ENCODE data around the gene VANGL1.
"Not testable (repeated sequence)": the region's sequence is repeated elsewhere in the genome, so short reads cannot be mapped to it uniquely, and the experiment has no call there.

Gene VANGL1

DNA sequence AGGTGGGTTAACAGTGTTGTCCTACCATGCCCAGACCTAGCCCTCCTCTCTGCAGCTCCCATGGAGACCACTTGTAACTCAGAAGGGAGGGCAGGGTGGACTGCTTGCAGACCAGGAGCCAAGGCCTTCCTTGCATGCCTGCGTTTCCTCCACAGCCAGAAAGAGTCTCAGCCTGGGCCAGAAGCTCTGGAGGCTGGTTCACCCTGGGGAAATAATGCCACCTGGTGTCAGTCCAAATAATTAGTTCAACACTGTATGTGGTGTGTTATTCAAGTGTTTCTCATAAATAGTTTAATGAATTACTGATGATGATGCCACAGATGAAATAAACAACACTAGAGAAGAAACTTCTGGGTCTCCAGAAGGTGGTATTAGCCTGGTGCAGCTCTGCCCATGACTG is 16.9 kb upstream of the VANGL1 start:
- no peaks in the 10 kb centered on the region for H3K27me3 ChIP-seq (ENCODE audit: insufficient read depth, poor library complexity, severe bottlenecking)
- no peak overlapping the region for H3K27ac ChIP-seq (replicated peaks)
- DNase-seq (ENCODE audit: low read depth in 1 of 2, low spot score in 1 of 2) = no peak
- TF ChIP-seq, protein P1, sequence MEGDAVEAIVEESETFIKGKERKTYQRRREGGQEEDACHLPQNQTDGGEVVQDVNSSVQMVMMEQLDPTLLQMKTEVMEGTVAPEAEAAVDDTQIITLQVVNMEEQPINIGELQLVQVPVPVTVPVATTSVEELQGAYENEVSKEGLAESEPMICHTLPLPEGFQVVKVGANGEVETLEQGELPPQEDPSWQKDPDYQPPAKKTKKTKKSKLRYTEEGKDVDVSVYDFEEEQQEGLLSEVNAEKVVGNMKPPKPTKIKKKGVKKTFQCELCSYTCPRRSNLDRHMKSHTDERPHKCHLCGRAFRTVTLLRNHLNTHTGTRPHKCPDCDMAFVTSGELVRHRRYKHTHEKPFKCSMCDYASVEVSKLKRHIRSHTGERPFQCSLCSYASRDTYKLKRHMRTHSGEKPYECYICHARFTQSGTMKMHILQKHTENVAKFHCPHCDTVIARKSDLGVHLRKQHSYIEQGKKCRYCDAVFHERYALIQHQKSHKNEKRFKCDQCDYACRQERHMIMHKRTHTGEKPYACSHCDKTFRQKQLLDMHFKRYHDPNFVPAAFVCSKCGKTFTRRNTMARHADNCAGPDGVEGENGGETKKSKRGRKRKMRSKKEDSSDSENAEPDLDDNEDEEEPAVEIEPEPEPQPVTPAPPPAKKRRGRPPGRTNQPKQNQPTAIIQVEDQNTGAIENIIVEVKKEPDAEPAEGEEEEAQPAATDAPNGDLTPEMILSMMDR (IDR thresholded peaks at IDR 0.05; ENCODE audit: insufficient read depth, low read length) = no peak
- TF ChIP-seq, protein P2, sequence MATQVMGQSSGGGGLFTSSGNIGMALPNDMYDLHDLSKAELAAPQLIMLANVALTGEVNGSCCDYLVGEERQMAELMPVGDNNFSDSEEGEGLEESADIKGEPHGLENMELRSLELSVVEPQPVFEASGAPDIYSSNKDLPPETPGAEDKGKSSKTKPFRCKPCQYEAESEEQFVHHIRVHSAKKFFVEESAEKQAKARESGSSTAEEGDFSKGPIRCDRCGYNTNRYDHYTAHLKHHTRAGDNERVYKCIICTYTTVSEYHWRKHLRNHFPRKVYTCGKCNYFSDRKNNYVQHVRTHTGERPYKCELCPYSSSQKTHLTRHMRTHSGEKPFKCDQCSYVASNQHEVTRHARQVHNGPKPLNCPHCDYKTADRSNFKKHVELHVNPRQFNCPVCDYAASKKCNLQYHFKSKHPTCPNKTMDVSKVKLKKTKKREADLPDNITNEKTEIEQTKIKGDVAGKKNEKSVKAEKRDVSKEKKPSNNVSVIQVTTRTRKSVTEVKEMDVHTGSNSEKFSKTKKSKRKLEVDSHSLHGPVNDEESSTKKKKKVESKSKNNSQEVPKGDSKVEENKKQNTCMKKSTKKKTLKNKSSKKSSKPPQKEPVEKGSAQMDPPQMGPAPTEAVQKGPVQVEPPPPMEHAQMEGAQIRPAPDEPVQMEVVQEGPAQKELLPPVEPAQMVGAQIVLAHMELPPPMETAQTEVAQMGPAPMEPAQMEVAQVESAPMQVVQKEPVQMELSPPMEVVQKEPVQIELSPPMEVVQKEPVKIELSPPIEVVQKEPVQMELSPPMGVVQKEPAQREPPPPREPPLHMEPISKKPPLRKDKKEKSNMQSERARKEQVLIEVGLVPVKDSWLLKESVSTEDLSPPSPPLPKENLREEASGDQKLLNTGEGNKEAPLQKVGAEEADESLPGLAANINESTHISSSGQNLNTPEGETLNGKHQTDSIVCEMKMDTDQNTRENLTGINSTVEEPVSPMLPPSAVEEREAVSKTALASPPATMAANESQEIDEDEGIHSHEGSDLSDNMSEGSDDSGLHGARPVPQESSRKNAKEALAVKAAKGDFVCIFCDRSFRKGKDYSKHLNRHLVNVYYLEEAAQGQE (IDR thresholded peaks at IDR 0.05; ENCODE audit: insufficient replicate concordance, low read depth) = no peak
- TF ChIP-seq SPI1 (IDR thresholded peaks at IDR 0.05; ENCODE audit: borderline replicate concordance, low read depth) (no peak), POLR2AphosphoS5 (IDR thresholded peaks at IDR 0.05; ENCODE audit: low read depth) (no peak), GABPA (IDR thresholded peaks at IDR 0.05; ENCODE audit: low read depth) (no peak)
- no peak overlapping the region for H3K4me3 ChIP-seq (replicated peaks; ENCODE audit: insufficient read depth, low read length)

DNA sequence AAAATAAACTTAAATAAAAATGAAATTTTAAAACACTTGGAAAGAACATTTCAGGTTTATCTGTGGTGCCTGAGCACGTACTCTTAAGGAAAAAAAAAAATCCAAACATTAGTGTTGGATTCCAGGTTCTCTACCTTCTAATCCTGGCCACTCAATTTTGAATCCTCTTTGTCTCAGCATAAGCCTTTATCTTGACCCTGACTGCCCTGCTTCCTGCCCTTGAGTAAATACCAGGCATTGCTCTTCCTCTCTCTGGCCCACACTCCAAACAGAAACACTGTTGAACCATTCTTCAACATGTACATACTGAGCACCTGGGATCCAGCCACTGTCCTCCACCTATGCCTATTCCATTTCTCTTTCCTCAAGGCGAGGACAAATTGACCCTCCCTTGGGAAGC is 11.4 kb upstream of the VANGL1 start:
- no peak for DNase-seq (ENCODE audit: low read depth in 1 of 2, low spot score in 1 of 2)

DNA sequence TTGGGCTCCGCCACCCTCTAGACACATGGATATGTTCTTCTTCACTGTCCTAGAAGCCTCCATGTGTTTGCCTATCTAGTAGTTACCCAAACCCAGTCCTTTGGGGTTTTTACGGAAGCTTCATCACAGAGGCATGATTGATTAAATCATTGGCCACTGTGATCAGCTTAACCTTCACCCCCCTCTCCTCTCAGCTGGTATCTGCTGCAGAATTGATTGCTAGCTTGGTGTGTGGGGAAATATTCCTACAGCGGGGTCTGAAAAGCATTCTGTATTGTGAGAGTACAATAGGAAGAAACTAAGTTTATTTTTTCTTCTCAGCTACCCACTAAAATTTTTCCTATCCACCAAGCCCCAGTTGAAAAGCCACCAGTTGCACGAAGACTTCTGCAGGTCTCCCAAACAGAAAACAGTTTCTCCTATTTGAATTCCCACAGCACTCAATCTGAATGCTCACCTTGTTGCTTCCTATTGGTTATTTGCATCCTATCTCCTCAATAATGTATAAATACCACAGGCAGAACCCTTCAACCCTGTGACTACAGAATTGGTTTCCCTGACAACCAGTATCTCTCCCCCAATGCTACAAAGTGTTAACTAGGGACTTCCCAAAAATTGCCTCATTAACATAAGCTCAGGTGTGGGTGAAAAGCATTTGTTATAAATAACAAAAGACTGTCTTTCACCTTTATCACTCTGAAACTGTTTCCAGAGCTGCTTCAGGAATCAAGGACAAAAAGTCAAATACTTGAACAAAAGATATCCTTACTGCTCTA is 9.3 kb upstream of the VANGL1 start:
- TF ChIP-seq POLR2AphosphoS5 (IDR thresholded peaks at IDR 0.05; ENCODE audit: low read depth) (no peak), GABPA (IDR thresholded peaks at IDR 0.05; ENCODE audit: low read depth) (no peak), SPI1 (IDR thresholded peaks at IDR 0.05; ENCODE audit: borderline replicate concordance, low read depth) (no peak)
- TF ChIP-seq, protein P2 (IDR thresholded peaks at IDR 0.05; ENCODE audit: insufficient replicate concordance, low read depth) = no peak
- TF ChIP-seq, protein P1 (IDR thresholded peaks at IDR 0.05; ENCODE audit: insufficient read depth, low read length) = no peak
- H3K4me3 ChIP-seq (replicated peaks; ENCODE audit: insufficient read depth, low read length) = no peak overlapping the region
- H3K27me3 ChIP-seq (ENCODE audit: insufficient read depth, poor library complexity, severe bottlenecking) = no peaks in the 10 kb centered on the region
- no peak overlapping the region for H3K27ac ChIP-seq (replicated peaks)
- no peak for DNase-seq (ENCODE audit: low read depth in 1 of 2, low spot score in 1 of 2)

More for the DNA sequence above, 11.4 kb upstream of the VANGL1 start:
- H3K27ac ChIP-seq (replicated peaks) = no peak overlapping the region
- H3K4me3 ChIP-seq (replicated peaks; ENCODE audit: insufficient read depth, low read length) = no peak overlapping the region
- H3K27me3 ChIP-seq (ENCODE audit: insufficient read depth, poor library complexity, severe bottlenecking) = no peaks in the 10 kb centered on the region
- TF ChIP-seq GABPA (IDR thresholded peaks at IDR 0.05; ENCODE audit: low read depth) (no peak), POLR2AphosphoS5 (IDR thresholded peaks at IDR 0.05; ENCODE audit: low read depth) (no peak), SPI1 (IDR thresholded peaks at IDR 0.05; ENCODE audit: borderline replicate concordance, low read depth) (no peak)
- TF ChIP-seq, protein P2 (IDR thresholded peaks at IDR 0.05; ENCODE audit: insufficient replicate concordance, low read depth) = no peak
- TF ChIP-seq, protein P1 (IDR thresholded peaks at IDR 0.05; ENCODE audit: insufficient read depth, low read length) = no peak

DNA sequence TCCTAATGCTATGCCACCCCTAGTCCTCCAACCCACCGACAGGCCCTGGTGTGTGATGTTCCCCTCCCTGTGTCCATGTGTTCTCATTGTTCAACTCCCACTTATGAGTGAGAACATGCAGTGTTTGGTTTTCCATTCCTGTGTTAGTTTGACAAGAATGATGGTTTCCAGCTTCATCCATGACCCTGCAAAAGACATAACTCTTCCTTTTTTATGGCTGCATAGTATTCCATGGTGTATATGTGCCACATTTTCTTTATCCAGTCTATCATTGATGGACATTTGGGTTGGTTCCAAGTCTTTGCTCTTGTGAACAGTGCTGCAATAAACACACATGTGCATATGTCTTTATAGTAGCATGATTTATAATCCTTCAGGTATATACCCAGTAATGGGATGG is 8.2 kb upstream of the VANGL1 start:
- not testable (repeated sequence) for DNase-seq (ENCODE audit: low read depth in 1 of 2, low spot score in 1 of 2); H3K27me3 ChIP-seq (ENCODE audit: insufficient read depth, poor library complexity, severe bottlenecking)

DNA sequence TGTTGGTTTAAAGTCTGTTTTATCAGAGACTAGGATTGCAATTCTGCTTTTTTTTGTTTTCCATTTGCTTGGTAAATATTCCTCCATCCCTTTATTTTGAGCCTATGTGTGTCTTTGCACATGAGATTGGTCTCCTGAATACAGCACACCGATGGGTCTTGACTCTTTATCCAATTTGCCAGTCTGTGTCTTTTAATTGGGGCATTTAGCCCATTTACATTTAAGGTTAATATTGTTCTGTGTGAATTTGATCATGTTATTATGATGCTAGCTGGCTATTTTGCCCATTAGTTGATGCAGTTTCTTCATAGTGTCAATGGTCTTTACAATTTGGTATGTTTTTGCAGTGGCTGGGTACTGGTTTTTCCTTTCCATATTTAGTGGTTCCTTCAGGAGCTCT is 4.5 kb upstream of the VANGL1 start:
- not testable (repeated sequence) for H3K27me3 ChIP-seq (ENCODE audit: insufficient read depth, poor library complexity, severe bottlenecking); H3K27ac ChIP-seq (replicated peaks); H3K4me3 ChIP-seq (replicated peaks; ENCODE audit: insufficient read depth, low read length); DNase-seq (ENCODE audit: low read depth in 1 of 2, low spot score in 1 of 2)

More for the DNA sequence above, 8.2 kb upstream of the VANGL1 start:
- not testable (repeated sequence) for H3K27ac ChIP-seq (replicated peaks); H3K4me3 ChIP-seq (replicated peaks; ENCODE audit: insufficient read depth, low read length)
